NT2/D1 (cell line): ENCODE measurements around the gene CNGA3.

Experiments
- SUZ12 ChIP-seq: IDR thresholded peaks from 2 replicates; pipeline ENCODE4 v1.6.1; 2011; ENCODE audit not compliant: insufficient read length, insufficient read depth; ENCODE audit errors: extremely low read depth
- ZNF274 ChIP-seq: IDR thresholded peaks from 2 replicates; pipeline ENCODE4 v1.6.1; 2011; ENCODE audit warnings: mild to moderate bottlenecking, low read depth, low read length

DNA sequence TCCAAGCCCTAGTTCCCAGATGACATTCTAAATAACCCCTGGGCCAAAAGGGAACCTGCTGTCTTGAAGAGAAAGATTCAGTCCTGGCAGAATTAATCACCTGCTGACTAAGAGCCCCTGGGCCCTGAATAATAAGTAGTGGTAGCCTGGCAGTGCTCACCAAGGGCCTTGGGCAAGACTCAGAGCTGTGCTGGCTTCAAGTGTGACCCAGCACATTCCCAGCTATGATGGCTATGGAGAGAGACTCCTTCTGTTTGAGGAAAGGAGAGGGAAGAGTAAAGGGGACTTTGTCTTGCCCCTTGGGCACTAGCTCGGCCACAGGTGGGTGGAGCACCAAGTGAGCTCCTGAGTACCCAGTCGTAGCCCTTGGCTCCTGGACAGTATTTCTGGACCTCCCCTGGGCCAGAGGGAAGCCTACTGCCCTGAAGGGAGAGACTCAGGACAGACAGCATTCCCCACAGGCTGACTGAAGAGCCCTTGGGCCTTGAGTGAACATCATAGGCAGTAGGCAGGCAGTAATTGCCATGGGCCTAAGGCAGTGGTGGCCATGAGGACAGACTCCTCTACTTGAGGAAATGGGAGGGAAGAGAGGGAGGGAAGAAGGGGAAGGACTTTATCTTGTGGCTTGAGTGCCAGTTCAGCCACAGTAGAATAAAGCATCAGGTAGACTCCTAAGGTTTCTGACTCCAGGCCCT is 58.4 kb downstream of the CNGA3 start:
- no peak for TF ChIP-seq ZNF274
- TF ChIP-seq SUZ12, result no peak
